Stomach (tissue), 9 donors: ENCODE data around the gene GLCCI1. TPM values are rescaled to one million over a fixed set of nuclear protein-coding genes. Genes with fewer than 3 reads are reported as not detected.
"Not testable (repeated sequence)": the region's sequence is repeated elsewhere in the genome, so short reads cannot be mapped to it uniquely, and the experiment has no call there.

Source experiments
- DNase-seq, 2 donors: peaks; one replicate each; pipeline versions ENCODE4 v3.0.0 to v3.0.0-alpha.2; 2013 to 2019
- H3K27ac ChIP-seq, 5 donors: fragments of 200-600 bp in 4 of 5; sonication (generic) in 4 of 5; one replicate each; pipeline ENCODE4 v1.5.1; 2013 to 2019; ENCODE audit warnings: mild to moderate bottlenecking in 1 of 5, moderate library complexity in 1 of 5
- H3K27me3 ChIP-seq, 3 donors: fragments of 200-600 bp; sonication (generic); one replicate each; pipeline ENCODE4 v1.5.1; 2017 to 2019; ENCODE audit warnings: mixed run types in 1 of 3
- H3K36me3 ChIP-seq, 4 donors: fragments of 200-600 bp; sonication (generic); 1 replicate in 3 of 4; 2 replicates in 1 of 4; pipeline ENCODE4 v1.5.1; 2016 to 2019
- H3K4me1 ChIP-seq, 4 donors: fragments of 200-600 bp; sonication (generic); one replicate each; pipeline ENCODE4 v1.5.1; 2016 to 2019
- H3K4me3 ChIP-seq, 4 donors: fragments of 200-600 bp; sonication (generic) in 3 of 4; one replicate each; pipeline ENCODE4 v1.5.1; 2016 to 2019; ENCODE audit warnings: mild to moderate bottlenecking in 1 of 4
- H3K9me3 ChIP-seq, 4 donors: fragments of 200-600 bp; sonication (generic); one replicate each; pipeline ENCODE4 v1.5.1; 2016 to 2019
- EP300 ChIP-seq: sonication (generic); formaldehyde crosslinking; IDR thresholded peaks from one replicate; pipeline ENCODE4 v1.6.1; 2017; ENCODE audit warnings: antibody characterized with exemption
- POLR2A ChIP-seq, 4 donors: fragments of 450-650 bp; IDR thresholded peaks; one replicate each; pipeline ENCODE4 v1.6.1; 2016; ENCODE audit warnings: antibody characterized with exemption in 4 of 4, control low read depth in 2 of 4, mild to moderate bottlenecking in 1 of 4, moderate library complexity in 1 of 4
- POLR2AphosphoS5 ChIP-seq, 3 donors: sonication (generic); formaldehyde crosslinking; IDR thresholded peaks; one replicate each; pipeline ENCODE4 v1.6.1; 2016; ENCODE audit warnings: antibody characterized with exemption in 3 of 3
- WGBS, 5 donors: extraction: QIAGEN DNeasy Blood & Tissue Kit in 3 of 5; methylation state at CpG; one replicate each; pipeline versions ENCODE4 v1.1.5 to v1.1.7; 2013 to 2018; 5-methylcytosine and 5-hydroxymethylcytosine counted together
- intact Hi-C: fragments of 100-400 bp; cut with DNase I; formaldehyde crosslinking; loops from one replicate; pipeline ENCODE4 v1.15.1; 2023; ENCODE audit warnings: low total_unique reads
- polyA plus RNA-seq, 3 donors: library from polyadenylated mRNA; stranded (reverse); fragments of 200-250 nt; gene quantifications; one replicate each; pipeline ENCODE4 v1.2.3, GENCODE V29; 2013
- total RNA-seq, 5 donors: library from RNA; depleted of rRNA; stranded (reverse); fragments of >200 nt; gene quantifications; one replicate each; pipeline versions ENCODE4 v1.1.0 to v1.2.3, GENCODE V29; 2014 to 2016
- TF ChIP-seq, protein P1 (sequence below), 7 experiments: fragments of 450-650 bp in 4 of 7; fragments of 200-600 bp in 3 of 7; sonication (generic) in 3 of 7; IDR thresholded peaks; one replicate each; pipeline ENCODE4 v1.5.1; 2016 to 2019; ENCODE audit warnings: antibody characterized with exemption in 7 of 7, control low read depth in 2 of 7, mild to moderate bottlenecking in 1 of 7
- donor health status: healthy with polysubstance abuse.
- donor health status: Bipolar disorder and iron deficiency.
- donor health status: healthy.

Gene GLCCI1
- total and polyA plus RNA-seq, 8 donors, result 2.6 to 60.9 (median 14.9) TPM

DNA sequence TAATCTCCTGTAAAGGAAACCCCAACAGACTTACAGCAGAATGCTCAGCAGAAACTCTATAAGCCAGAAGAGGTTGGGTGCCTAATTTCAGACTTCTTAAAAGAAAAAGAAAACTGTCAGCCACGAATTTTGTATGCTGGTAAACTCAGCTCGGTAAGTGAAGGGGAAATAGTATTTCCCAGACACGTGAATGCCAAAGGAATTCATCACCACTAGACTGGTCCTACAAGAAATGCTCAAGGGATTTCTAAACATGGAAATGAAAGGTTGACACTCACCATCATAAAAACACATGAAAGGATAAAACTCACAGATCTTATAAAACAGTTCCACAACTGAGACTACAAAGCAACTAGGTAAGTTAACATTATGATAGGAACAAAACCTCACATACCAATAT lies 68.6 kb downstream of the GLCCI1 start:
- no peak for TF ChIP-seq POLR2AphosphoS5 (IDR thresholded peaks at IDR 0.05)
- TF ChIP-seq, protein P1, sequence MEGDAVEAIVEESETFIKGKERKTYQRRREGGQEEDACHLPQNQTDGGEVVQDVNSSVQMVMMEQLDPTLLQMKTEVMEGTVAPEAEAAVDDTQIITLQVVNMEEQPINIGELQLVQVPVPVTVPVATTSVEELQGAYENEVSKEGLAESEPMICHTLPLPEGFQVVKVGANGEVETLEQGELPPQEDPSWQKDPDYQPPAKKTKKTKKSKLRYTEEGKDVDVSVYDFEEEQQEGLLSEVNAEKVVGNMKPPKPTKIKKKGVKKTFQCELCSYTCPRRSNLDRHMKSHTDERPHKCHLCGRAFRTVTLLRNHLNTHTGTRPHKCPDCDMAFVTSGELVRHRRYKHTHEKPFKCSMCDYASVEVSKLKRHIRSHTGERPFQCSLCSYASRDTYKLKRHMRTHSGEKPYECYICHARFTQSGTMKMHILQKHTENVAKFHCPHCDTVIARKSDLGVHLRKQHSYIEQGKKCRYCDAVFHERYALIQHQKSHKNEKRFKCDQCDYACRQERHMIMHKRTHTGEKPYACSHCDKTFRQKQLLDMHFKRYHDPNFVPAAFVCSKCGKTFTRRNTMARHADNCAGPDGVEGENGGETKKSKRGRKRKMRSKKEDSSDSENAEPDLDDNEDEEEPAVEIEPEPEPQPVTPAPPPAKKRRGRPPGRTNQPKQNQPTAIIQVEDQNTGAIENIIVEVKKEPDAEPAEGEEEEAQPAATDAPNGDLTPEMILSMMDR (IDR thresholded peaks at IDR 0.05), result no peak
- no peak for TF ChIP-seq EP300
- TF ChIP-seq POLR2A (IDR thresholded peaks at IDR 0.05), result no peak
- intact Hi-C loops, result no loop called here
- DNase-seq, result no peak
- Histone ChIP-seq H3K36me3 (peaks cover 0 to 47% (median 7%) of the 10 kb centered on the region in 4 donors), H3K4me1 (no peaks in the 10 kb centered on the region), H3K4me3 (no peak overlapping the region), H3K27ac (no peak overlapping the region), H3K27me3 (no peaks in the 10 kb centered on the region), H3K9me3 (peaks cover 0 to 7% (median 0%) of the 10 kb centered on the region in 4 donors)
- 88 to 96% (median 94%) methylated on average over 3 of the region's 3 CpGs for WGBS, 5 donors

DNA sequence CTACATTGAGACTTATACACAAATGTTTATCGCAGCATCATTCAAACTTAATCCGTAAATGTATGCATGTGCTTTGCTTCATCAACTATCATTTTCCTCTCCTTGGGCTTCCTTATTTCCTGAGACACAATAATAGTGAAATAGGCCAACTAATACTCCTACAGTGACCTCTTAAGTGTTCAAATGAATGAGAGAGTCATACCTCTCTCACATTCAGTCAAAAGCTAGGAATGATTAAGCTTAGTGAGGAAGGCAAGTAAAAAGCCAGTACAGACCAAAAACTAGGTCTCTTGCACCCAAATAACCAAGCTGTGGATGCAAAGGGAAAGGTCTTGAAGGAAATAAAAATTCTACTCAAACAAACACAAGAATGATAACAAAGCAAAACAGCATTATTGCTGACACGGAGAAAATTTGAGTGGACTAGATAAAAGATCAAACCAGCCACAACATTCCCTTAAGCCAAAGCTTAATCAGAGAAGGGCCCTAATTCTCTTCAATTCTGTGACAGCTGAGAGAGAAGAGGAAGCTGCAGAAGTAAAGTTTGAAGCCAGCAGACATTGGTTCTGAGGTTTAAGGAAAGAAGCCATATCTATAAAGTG lies 72.3 kb downstream of the GLCCI1 start:
- H3K9me3 ChIP-seq, result peaks cover 0 to 4% (median 0%) of the 10 kb centered on the region in 4 donors
- no peak for DNase-seq
- no peaks in the 10 kb centered on the region for H3K27me3 ChIP-seq
- H3K4me3 ChIP-seq, result no peak overlapping the region
- TF ChIP-seq, protein P1 (IDR thresholded peaks at IDR 0.05), result no peak
- TF ChIP-seq POLR2A (IDR thresholded peaks at IDR 0.05) (no peak), EP300 (no peak), POLR2AphosphoS5 (IDR thresholded peaks at IDR 0.05) (no peak)
- 69 to 81% (median 79%) methylated on average over 3 of the region's 3 CpGs for WGBS, 5 donors
- H3K4me1 ChIP-seq, result no peaks in the 10 kb centered on the region
- intact Hi-C loops, result no loop called here
- H3K27ac ChIP-seq, result no peak overlapping the region
- peaks cover 0 to 48% (median 0%) of the 10 kb centered on the region in 4 donors for H3K36me3 ChIP-seq

DNA sequence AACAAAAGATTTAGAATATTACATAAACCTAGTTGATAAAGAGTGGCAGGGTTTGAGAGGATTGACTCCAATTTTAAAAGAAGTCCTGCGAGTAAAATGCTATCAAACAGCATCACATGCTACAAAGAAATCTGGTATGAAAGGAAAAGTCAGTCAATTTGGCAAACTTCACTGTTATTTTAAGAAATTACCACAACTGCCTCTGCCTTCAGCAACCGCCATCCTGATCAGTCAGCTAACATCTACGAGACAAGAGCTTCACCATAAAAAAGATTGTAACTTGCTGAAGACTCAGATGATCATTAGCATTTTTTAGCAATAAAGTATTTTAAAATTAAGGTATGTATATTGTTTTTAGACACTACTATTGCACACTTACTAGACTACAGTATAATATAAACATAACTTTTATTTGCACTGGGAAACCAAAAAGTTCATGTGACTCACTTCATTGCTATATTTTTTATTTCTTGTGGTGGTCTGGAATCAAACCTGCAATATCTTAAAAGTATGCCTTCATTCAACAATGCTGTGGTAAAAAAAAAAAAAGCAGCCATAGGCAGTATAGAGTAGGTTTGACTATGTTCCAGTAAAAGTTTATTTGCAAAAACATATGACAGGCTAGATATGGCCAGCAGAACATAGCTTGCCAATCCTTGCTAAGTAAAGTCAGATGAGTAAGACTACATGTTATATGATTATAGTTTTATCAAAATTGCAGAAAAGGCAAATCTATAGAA lies 74.4 kb downstream of the GLCCI1 start:
- Histone ChIP-seq H3K4me3 (no peak overlapping the region), H3K9me3 (no peaks in the 10 kb centered on the region), H3K27me3 (no peaks in the 10 kb centered on the region), H3K4me1 (no peaks in the 10 kb centered on the region), H3K27ac (no peak overlapping the region), H3K36me3 (peaks cover 0 to 41% (median 0%) of the 10 kb centered on the region in 4 donors)
- TF ChIP-seq, protein P1 (IDR thresholded peaks at IDR 0.05), result no peak
- TF ChIP-seq POLR2AphosphoS5 (IDR thresholded peaks at IDR 0.05) (no peak), EP300 (no peak), POLR2A (IDR thresholded peaks at IDR 0.05) (no peak)
- intact Hi-C loops, result no loop called here
- no peak for DNase-seq
- WGBS, 5 donors, result 93 to 97% (median 96%) methylated on average over 3 of the region's 3 CpGs

- Histone ChIP-seq H3K27ac (no peak overlapping the region), H3K4me1 (no peaks in the 10 kb centered on the region), H3K9me3 (no peaks in the 10 kb centered on the region), H3K27me3 (no peaks in the 10 kb centered on the region), H3K36me3 (peaks cover 0 to 52% (median 3%) of the 10 kb centered on the region in 4 donors), H3K4me3 (no peak overlapping the region)
- 72 to 90% (median 83%) methylated on average over 5 of the region's 5 CpGs for WGBS, 5 donors
- intact Hi-C loops, result no loop called here
- TF ChIP-seq, protein P1 (IDR thresholded peaks at IDR 0.05), result no peak
- no peak for TF ChIP-seq POLR2AphosphoS5 (IDR thresholded peaks at IDR 0.05)
- TF ChIP-seq EP300, result no peak
- TF ChIP-seq POLR2A (IDR thresholded peaks at IDR 0.05), result no peak
- no peak for DNase-seq
These were observed 76.3 kb downstream of the GLCCI1 start for GRCh38 chr7:8044761-8045430.

- H3K27me3 ChIP-seq, DNase-seq, H3K4me3 ChIP-seq, H3K9me3 ChIP-seq, intact Hi-C loops, H3K27ac ChIP-seq, H3K4me1 ChIP-seq: not testable (repeated sequence)
- H3K36me3 ChIP-seq, result peaks cover 0 to 27% (median 3%) of the 10 kb centered on the region in 4 donors
These were observed 79.5 kb downstream of the GLCCI1 start for GRCh38 chr7:8048067-8048466.
